SW480 (cell line): ENCODE measurements around the gene EXOSC7.
"Not testable (repeated sequence)": the region's sequence is repeated elsewhere in the genome, so short reads cannot be mapped to it uniquely, and the experiment has no call there.

Experiments
- DNase-seq: peaks from one replicate; pipeline ENCODE4 v3.0.0-alpha.2; 2016; ENCODE audit warnings: low spot score

EXOSC7 gene

GRCh38 chr3:44962621-44963393 lies 13.2 kb upstream of the EXOSC7 start:
- no peak for DNase-seq

DNA sequence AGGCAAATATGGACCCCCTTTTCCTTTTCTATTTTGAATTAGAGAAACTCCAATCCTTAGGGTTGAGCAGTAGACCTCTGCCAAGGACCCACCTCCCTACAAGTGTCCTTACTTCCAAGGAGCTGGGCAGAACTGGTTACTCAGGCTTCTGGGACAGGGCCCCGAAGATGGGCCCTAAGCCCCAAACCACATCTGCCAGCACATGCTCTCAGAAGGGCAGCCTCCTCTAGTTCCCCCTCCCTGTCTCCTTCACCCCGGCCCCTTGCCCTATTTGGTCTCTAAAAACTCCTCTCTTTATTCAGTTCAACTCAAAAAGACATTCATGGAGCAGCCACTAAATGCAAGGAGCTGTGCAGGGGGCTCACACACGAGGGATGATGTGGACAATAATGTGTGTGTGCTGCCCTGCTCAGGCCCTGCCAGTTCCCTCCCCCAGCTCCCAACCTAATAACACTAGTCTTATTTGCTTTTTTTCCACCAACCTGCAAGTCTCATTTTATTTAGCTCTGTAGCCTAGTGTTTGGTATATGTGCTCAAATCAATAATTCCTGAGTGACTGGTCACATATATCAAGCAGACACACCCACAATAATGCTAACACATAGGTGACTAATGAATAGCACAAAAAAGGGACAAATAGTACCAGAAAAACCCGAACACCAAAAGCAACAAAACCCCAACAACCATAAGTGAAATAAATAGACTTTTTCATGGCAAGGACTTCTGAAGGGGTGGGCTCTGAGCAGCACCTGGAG lies 12.3 kb upstream of the EXOSC7 start:
- DNase-seq = no peak

- no peak for DNase-seq
Measured at GRCh38 chr3:44965165-44965564, 10.9 kb upstream of the EXOSC7 start.

GRCh38 chr3:44966795-44967278 lies 9.2 kb upstream of the EXOSC7 start:
- peak; percentile 50 for DNase-seq

DNA sequence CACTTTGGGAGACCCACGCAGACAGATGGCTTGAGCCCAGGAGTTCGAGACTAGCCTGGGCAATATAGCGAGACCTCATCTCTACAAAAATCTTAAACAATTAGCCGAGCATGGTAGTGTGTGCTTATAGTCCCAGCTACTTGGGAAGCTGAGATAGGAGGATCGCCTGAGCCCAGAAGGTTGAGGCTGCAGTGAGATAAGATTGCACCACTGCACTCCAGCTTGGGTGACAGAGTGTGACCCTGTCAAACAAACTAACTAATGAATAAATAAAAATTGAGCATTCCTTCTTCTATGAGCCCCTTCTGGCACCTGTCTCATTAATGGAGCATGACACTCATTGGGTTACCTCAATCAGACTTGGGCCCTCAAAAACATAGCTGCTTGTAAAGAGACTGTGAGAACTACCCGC lies 7.6 kb upstream of the EXOSC7 start:
- DNase-seq = no peak

- DNase-seq = no peak
Measured at GRCh38 chr3:44969154-44969827, 6.8 kb upstream of the EXOSC7 start.

DNA sequence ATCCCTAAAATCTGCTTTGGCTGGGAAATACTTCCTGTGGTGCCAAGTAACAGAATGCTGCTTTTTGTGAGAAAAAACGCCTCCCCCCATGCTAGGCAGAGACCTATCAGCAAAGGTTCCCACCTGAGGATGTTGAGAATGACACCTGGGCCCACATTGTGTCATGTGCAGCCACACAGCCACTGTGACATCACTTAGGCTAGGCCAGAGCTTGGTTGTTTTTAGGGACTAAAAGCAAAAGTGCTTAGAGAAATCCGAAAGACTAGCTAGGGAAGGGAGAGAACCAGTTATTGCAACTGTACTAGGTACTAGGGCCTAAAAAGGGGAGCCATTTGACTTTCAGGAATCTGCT lies 6.2 kb upstream of the EXOSC7 start:
- DNase-seq = no peak

- no peak for DNase-seq
Measured at GRCh38 chr3:44970926-44971490, 5.0 kb upstream of the EXOSC7 start.

DNA sequence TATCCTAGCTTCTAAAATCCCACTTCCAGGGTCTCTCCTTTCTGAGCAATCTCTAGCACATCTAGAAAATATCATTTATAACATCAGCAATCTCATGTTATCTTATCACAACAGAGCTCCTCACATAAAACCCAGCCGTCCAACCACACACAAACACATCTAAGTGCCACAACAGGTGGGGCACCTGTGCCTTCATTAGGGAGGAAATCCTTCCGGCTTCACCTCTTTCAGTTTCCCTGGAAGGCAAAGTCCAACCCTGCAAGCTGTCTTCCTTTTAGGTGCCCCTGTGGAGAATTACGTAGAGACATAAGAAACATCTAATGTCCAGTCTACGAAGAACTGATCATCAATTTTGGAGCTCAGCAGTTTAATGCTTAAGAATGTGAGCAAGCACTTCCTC lies 1.6 kb upstream of the EXOSC7 start:
- no peak for DNase-seq

DNA sequence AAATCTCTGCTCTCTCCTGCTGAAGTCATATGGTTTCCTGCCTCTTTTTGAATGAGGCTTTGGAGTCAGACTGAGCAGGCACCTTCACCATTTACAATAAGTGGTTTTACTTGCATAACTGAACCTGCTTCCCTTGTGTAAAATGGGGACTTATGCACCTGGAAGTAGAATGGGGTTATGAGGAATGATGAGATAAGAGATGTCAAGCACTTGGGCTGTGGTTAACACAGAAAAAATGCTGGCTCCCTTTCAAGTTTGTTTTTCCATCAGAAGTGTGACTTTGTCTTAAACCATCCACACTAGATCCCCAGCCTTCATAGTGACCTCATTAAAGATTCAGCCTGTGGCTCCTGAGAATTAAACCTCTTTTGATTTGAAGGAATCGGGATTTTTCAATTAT lies 5.2 kb downstream of the EXOSC7 start:
- DNase-seq = no peak

DNA sequence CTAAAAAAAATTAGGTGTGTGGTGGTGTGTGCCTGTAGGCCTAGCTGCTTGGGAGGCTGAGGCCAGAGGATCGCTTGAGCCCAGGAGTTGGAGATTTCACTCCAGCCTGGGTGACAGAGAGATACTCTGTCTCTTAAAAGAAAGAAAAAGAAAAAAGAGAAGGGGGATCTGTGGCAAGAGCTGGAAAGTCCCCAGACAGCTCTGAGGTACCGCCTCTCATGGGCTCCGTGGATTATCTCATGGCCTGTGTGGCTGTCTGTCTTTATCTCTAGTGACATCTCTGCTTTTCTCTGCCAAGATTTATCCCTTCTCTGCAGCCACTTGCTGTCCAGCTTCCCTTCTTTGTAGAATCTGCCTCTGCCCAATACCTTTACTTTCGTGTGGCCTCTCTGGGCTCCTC lies 5.7 kb downstream of the EXOSC7 start:
- no peak for DNase-seq

- DNase-seq = no peak
Measured at GRCh38 chr3:44982817-44983216, 6.8 kb downstream of the EXOSC7 start.

DNA sequence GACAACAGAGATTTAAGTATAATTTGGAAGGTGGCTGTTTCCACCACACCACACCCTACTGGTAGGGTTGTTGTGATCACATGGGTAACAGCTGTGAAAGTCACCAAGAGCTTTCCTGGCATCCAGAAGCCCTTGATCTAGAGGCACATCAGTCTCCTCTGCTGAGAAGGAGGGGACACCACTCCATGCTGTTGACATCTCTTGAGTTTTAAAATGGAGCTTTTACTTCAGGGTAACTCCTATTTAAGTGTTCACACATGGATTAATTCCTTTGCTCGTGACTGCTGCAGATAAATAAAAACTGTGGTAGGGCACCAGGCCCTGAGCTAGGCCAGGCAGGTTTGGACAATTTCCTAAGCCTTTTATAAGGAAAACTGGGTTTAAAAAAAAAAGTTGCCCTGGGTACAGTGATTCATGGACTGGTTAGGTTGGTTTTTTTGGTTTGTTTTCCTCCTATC lies 7.5 kb downstream of the EXOSC7 start:
- no peak for DNase-seq

DNA sequence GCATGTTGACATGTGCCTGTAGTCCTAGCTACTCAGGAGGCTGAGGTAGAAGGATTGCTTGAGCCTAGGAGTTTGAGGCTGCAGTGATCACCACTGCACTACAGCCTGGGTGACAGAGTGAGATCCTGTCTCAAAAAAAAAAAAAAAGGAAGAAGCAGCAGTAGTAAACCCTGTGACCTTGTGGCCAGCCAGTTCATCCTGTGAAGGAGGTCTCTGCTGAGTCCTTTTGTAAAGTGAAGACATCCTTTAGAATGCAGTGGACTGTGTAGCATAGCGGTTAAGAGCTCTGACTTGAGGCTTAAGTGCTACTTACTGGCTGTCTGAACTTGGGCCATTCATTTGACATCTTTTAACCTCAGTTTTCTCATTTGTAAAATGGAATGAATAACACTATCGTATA lies 8.3 kb downstream of the EXOSC7 start:
- no peak for DNase-seq

GRCh38 chr3:44986330-44986729 lies 10.3 kb downstream of the EXOSC7 start:
- DNase-seq = not testable (repeated sequence)

DNA sequence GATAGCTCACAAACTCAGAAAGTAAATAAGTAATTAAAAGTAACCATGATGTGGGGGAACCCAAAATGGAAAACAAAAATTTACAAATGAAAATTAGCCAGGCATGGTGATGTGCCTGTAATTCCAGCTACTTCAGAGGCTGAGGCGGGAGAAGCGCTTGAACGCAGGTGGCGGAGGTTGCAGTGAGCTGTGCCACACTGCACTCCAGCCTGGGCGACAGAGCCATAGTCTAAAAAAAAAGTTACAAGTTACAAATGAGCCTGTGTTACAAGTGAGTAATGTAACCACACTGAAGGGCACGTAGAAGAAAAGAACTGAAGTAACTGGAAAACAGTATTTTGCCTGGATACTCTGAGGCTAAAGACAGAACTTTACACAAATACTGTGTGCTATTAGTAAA lies 11.3 kb downstream of the EXOSC7 start:
- DNase-seq = no peak

DNA sequence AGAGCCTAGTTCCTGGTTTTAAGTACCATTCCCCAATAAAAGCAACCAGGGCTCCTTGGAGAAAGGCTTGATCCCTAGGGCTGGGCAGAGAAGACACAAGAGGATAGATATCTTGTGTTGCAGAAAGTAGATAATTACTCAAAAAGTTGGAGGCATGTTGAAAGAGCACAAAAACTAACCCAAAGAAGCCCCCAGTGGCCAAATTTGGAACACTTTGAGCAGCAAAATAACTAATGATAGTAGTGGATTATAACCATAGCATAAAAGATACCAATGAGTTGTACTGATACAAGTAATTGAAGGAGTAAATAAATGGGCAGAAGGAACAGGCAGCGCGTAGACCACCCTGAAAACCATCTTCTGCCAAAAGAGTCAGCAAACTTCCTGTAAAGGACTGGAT lies 12.0 kb downstream of the EXOSC7 start:
- no peak for DNase-seq

- DNase-seq = no peak
Measured at GRCh38 chr3:44989141-44989540, 13.1 kb downstream of the EXOSC7 start.

DNA sequence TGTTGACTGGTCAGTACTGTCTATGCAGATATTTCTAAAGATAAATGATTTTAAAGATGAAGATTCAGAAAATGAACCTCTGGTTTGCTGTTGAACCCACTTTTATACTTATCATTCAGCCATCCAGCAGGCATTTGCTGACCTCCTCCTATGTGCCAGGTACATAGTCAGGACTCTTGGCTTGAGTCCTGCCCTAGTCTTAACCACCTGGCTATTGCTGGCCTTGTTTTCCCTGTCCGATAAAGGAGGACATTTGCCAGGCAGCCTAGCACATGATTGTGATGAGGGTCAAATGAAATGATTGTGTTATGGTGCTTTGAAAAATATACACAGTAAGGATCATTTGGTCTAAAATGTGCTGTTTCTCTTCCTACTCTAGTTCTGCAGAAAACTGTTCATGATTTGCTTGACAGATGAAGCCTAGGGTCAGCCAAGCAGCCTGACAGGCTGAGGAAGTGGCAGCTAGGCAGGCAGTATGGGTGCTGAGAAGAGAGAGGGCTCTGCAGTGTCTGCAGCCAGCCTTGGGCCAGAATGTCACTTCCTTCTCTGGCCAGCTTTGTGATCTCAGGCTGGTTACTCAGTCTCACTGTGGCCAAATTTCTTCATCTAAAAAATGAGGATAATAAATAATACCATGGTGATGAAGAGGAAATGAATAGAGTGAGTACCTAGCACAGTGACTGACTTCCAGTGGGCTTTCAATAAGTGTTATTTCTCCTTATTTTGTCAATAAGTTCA lies 13.8 kb downstream of the EXOSC7 start:
- DNase-seq = no peak

DNA sequence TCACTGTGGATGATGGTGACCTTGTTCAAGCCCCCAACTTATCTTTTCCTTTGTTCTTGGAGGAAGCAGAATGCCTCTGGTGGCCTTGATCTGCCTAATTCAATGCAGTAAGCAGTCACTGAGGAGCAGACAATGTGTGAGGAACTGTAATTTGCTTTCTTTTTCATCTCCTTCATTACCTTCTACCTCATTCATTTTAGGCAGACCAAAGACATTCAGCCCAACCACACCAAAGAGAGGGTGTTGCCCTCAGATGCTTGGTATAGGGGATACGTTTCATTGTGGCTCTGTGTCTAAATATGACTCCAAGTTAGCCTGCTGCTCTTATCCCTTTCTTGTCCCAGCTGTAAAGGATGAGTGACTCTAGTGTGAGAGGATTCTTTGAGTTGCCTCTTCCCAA lies 15.3 kb downstream of the EXOSC7 start:
- peak; percentile 15 for DNase-seq

DNA sequence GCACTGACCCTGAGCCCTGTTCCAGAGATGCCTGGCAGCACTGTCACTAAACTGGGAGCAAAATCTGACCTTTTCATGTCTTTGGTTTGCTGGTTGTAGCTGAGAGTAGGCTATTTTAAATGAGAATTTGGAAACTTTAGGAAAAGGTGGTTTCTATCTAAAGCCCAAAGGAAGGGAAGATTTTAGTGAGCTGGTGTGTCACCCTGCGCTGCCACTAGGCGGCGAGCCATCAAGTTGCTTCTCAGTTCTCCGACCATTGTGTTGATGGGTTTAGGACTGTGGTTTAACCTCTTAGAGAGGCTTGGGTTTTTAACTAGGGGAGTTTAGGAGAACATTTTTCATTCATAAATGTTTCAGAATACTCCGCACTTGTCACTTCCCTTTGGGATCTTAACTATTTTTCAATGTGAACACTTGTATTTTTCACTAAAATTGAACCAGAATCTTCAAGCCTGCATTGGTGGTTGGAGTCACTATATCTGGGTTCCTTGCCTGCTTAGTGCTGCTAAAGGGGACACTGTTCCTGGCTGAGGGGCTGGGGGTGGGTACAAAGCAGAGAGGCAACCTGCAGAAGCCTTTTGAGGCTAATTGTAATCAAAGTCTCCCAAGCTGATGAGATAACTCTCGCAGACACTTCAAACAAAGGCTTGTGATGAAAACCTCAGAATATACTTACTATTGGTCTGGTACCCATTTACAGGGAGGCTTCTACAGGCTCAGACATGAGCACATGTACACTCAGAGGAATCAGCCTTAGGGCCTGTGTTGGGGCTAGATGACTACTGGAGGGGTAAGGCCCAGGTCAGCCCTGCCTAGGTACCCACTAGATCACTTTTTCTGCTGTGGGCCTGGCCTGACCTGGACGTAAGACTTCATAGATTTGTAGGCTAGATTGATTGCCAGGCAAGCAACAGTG lies 16.8 kb downstream of the EXOSC7 start:
- DNase-seq = no peak
